Putamen (tissue), 1 donor: ENCODE data around the gene FGF22.
"Not testable (repeated sequence)": the region's sequence is repeated elsewhere in the genome, so short reads cannot be mapped to it uniquely, and the experiment has no call there.

Experiments used
- DNase-seq: peaks from one replicate; pipeline ENCODE4 v3.0.0-alpha.2; 2016; ENCODE audit warnings: low spot score

Gene FGF22

DNA sequence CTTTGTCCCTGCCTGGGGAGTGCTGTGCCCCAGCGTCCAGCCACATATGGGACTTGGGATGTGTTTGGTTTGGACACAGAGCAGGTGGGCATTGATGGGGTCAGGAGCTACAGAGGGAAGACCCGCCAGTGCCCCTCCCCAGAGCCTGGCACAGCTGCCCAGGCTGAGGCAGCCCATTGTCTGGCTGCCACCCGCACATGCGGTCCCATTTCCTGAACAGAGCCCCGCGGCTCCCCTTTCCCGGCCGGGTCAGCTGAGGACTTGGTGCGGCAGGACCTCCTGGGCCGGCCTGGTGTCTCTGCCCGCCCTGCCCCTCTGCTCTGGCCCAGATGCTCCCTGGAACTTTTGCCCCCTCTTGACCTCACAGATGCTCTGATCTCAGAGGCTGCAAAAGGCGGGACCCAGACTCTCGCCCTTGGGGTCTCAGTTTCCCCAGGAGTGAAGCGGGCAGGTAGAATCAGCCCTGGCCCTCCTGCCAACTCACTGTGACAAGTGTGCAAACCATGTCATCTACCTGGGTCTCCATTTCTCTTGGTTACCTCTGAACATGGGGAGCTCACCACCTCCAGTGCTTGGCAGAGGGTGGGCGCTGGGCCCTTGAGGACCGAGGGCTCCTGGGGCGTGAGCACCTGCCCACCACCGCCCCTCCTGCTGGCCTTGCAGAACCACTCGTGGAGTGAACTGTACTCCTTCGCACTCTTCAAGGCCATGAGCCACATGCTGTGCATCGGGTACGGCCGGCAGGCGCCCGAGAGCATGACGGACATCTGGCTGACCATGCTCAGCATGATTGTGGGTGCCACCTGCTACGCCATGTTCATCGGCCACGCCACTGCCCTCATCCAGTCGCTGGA is 32.2 kb upstream of the FGF22 start:
- peak; percentile 64 for DNase-seq

DNA sequence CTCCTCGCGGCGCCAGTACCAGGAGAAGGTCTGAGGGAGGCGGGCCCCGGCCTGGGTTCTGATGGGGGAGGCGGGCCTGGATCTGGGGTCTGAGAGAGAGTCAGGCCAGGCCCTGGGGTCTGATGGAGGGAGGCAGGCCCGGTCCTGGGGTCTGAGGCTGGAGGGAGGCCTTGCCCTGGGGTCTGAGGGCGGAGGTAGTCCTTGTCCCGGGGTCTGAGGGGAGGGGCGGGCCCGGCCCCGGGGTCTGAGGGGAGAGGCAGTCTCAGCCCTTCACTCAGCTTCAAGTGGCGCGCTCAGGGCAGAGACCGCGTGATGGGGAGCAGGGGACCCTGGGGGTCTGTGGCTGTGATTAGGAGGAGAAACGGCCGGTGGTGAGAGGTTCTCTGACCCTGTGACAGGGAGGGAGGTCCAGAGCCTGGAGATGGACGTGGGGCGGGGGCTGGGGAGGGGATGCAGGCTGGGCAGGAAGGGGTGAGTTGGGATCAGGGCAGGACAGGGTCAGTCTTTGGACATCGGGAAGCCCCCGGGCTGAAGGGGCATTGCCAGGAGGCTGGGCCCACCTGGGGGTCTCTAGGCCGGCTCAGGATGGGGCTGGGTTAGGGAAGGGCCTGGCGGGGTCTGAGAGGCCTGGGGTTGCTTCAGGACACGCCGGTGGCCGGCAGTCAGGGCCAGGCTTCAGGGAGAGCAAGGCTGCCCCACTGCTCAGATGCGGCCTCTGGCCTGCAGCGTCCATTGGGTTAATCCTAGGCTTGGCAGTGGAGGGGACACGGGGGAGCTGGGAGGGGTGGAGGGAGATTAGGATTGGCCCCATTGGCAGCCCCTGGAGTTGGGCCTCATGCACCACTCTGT is 31.3 kb upstream of the FGF22 start:
- no peak for DNase-seq

DNA sequence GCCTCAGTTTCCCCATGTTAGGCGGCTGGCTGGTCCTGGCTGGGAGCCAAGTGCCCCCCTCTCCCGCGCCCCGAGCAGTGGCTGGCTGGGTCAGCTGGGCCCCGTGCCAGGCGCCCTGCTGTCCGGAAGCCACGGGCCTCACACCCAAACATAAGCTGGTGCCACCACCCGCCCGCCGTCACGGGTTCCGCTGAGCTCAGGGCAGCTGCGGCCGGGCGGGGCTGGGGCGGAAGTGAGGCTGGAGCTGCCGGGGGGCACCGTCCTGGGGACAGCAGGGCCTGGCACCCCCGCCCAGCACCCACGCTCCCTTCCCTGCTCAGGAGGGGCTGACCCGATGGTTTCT is 30.7 kb upstream of the FGF22 start:
- DNase-seq, result peak; percentile 91

DNA sequence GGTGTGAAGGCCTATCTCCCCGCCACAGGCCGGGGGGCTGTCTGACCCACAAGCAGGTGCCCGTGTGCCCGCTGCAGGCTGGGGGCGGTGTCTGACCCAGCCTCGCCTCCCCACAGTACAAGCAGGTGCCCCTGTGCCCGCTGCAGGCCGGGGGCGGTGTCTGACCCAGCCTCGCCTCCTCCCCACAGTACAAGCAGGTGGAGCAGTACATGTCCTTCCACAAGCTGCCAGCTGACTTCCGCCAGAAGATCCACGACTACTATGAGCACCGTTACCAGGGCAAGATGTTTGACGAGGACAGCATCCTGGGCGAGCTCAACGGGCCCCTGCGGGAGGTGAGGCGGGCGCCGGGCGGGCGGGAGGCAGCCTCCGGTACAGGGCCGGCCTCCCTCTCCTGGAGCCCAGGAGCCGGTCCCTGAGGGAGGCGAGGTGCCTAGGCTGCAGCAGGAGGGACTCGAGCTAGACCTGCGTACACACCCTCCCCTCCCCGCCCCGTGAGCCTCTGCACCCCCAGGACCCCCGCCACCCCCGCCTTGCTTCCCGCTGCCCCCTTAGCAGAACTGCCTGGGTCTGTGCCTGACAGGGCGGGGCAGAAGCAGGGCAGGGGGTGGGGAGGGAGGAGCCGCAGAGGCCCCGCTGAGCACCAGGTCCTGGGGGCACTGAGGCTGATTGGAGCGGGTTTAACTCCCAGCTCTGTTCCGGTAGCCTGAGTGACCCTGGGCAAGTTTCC is 29.4 kb upstream of the FGF22 start:
- DNase-seq, result no peak

DNA sequence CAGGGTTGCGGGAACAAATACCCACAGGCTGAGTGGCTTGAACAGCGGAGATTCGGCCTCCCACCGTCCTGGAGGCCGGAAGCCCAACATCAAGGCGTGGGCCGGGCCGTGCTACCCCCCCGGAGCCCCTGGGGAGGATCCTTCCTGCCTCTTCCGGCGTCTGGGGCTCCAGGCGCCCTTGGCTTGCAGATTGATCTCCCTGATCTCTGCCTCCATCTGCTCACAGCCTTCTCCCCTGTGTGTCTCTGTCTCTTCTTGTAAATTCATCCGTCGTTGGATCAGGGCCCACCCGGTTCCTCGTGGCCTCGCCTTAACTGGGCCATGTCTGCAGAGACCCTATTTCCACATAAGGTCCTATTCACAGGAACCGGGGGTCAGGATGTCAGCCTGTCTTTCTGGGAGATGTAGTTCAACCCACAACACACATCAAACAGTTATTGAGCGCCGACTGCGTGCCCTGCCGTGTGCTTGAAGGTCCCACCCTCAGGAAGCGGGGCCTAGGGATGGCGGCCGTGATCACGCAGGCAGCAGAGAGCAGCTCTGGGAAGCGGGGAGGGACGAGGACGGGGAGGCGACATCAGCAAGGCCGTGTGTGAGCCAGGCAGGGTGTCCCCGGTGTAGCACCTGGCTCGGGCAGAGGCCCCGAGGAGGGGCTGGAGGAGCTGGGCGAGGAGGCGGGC is 28.7 kb upstream of the FGF22 start:
- DNase-seq, result no peak

DNA sequence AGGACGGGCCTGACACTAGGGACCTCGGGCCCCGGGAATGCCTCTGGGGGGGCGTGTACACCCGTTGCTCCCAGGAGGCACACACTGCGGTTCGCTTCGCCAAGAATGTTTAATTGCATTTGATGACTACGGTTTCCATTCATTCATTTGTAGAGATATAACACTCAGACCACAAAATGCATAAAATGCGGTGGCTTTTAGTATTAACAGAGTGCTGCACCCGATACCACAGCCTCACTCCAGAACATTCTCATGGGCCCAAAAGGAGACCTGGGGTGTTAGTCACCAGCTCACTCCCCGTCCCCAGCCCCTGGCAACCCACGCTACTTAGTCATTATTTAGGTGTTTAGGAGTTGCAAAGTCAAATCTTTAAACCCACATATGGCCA is 28.2 kb upstream of the FGF22 start:
- no peak for DNase-seq

DNA sequence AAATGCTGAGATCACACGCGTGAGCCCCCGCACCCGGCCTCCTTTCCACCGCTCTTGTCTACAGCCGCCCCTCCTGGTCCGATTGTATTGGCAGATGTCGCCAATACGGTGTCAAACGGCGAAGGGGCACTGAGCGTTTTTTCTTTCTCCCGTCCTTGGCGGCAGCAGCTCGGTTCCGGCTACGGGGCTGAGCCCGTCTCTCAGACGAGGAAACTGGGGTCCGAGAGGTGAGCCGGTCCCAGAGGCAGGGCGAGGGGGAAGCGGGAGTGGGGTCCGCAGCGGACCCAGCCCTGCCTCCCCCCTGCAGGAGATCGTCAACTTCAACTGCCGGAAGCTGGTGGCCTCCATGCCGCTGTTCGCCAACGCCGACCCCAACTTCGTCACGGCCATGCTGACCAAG is 26.7 kb upstream of the FGF22 start:
- DNase-seq, result no peak

DNA sequence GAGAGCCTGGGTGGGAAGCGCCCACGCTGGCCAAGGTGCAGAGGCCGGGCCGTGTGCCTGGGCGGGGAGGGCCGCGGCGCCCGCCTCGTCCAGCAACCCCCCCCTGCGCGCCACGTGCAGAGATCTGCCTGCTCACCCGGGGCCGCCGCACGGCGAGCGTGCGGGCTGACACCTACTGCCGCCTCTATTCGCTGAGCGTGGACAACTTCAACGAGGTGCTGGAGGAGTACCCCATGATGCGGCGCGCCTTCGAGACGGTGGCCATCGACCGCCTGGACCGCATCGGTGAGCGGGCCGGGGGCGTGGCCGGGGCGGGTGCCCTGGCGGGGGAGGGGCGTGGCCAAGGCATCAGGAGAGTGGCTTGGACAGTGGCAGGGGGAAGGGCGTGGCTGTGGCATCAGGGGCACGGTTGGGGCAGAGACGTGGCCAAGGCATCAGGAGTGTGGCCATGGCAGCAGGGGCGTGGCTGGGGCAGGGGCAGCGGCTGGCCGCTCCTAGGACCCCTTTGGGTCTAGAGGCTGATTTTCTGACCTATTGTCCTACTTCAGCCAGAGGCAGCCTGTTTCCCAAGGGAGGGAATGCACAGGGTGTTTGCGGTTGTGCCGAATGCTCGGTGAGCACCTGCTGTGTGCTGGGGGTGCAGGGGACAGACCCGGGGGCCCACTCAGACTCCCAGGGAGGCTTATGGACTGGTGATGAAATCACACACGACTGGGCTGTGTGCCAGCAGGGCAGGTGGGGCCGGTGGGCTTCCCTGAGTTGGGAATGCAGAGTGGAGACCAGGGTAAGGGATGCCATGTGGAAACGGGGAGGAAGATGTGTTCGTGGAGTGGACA is 25.7 kb upstream of the FGF22 start:
- no peak for DNase-seq

DNA sequence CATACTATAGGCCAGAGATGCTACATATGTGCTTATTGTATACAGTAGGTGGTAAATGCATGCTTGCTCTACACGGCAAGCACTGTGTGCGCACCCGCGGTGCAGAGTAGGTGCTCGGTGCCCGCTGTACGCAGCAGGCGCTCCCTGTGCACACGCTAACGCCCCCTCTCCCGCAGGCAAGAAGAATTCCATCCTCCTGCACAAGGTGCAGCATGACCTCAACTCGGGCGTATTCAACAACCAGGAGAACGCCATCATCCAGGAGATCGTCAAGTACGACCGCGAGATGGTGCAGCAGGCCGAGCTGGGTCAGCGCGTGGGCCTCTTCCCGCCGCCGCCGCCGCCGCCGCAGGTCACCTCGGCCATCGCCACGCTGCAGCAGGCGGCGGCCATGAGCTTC is 24.1 kb upstream of the FGF22 start:
- DNase-seq, result peak; percentile 66

DNA sequence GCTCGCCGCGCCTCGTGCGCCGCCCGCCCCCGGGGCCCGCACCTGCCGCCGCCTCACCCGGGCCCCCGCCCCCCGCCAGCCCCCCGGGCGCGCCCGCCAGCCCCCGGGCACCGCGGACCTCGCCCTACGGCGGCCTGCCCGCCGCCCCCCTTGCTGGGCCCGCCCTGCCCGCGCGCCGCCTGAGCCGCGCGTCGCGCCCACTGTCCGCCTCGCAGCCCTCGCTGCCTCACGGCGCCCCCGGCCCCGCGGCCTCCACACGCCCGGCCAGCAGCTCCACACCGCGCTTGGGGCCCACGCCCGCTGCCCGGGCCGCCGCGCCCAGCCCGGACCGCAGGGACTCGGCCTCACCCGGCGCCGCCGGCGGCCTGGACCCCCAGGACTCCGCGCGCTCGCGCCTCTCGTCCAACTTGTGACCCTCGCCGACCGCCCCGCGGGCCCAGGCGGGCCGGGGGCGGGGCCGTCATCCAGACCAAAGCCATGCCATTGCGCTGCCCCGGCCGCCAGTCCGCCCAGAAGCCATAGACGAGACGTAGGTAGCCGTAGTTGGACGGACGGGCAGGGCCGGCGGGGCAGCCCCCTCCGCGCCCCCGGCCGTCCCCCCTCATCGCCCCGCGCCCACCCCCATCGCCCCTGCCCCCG is 23.5 kb upstream of the FGF22 start:
- no peak for DNase-seq

DNA sequence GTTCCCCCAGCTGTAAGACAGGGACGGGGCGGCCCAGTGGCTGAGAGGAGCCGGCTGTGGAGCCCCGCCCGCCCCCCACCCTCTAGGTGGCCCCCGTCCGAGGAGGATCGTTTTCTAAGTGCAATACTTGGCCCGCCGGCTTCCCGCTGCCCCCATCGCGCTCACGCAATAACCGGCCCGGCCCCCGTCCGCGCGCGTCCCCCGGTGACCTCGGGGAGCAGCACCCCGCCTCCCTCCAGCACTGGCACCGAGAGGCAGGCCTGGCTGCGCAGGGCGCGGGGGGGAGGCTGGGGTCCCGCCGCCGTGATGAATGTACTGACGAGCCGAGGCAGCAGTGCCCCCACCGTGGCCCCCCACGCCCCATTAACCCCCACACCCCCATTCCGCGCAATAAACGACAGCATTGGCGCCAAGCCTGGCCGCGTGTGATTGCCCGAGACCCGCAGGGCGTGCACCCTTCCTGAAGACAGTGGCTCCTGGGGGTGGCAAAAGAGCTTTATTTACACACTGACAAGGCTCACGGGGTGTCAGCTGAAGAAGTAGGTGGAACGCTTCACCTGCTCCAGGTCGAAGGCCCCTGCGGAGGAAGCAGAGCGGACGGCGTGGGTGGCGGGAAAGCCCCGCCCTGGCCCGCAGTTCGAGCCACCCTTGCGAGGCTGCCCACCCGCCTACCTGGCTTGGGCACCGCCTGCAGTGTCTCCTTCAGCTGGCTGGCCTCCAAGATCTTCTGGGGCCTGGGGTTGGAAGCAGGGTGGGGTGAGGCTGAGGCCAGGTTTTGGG is 22.7 kb upstream of the FGF22 start:
- DNase-seq, result no peak

DNA sequence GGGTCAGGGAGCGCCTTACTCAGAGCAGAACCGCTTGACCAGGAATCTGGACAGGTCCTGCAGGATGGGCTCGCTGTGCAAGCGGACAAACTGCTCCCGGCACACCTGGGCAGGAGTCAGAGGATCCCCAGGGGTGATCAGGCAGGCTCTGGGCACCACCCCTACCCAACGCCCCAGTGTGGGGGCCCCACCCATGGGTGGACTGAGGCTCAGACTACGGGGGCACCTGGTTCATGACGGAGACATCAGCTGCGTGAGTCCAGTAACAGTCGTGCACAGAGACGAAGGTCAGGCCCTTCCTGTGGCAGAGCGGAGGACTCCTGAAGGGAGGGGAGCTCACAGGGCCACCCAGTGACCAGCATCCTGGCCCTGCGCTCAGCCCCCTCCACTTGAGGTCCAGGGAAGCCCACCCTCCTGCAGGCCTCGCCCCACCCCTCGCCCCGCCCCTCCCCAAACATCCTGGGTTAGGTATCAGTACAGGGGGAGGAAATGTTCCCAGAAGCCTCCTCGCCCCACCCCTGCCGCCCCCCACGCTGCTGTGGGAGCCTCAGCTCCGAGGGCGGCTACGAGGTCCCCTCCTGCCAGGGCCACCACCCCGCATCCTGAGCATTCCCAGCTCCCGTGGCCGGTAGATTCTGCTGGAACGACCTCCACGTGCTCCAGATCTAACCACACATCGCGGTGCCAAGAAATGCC is 22.0 kb upstream of the FGF22 start:
- DNase-seq, result no peak

DNA sequence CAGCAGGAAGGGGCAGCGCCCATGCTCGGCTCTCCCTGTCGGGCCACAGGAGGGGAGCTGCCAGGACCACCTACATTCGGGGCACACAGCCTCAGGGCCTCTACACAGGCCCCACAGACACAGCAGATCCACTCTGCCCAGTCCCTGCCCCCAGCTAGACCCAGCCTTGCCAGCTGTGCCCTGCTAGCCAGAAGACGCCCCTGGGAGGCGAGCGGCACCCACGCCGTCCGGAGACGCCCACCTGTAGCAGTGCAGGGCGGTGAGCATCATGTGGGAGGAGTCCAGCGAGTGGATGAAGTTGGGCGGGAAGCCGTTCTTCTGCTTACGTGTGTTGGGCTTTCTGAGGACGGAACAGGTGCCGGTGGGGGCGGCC is 21.4 kb upstream of the FGF22 start:
- DNase-seq, result no peak

DNA sequence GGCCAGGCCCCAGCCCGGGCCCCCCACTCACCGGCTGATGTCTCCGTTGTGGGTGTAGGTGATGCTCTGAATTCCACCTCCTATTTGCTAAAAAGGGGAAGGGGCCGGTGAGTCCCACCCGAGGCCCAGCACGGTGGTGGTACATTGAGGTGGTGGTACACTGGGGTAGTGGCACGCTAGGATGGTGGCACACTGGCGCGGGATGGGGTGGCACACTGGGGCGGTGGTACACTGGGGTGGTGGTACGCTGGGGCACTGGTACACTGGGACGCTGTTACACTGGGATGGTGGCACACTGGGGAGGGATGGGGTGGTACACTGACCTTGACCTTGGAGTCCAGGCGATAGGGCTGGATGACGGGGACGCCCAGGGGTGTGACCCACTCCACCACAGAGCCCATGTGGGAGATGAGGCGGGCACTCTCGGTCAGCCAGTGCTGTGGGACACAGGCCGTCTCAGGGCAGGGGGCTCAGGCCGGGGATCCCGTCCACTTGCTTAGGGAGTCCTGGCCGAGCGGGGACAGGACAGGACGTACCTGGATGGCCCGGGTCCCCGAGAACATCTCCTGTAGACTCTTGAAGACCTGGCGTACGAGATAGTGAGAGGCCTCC is 20.9 kb upstream of the FGF22 start:
- DNase-seq, result no peak

DNA sequence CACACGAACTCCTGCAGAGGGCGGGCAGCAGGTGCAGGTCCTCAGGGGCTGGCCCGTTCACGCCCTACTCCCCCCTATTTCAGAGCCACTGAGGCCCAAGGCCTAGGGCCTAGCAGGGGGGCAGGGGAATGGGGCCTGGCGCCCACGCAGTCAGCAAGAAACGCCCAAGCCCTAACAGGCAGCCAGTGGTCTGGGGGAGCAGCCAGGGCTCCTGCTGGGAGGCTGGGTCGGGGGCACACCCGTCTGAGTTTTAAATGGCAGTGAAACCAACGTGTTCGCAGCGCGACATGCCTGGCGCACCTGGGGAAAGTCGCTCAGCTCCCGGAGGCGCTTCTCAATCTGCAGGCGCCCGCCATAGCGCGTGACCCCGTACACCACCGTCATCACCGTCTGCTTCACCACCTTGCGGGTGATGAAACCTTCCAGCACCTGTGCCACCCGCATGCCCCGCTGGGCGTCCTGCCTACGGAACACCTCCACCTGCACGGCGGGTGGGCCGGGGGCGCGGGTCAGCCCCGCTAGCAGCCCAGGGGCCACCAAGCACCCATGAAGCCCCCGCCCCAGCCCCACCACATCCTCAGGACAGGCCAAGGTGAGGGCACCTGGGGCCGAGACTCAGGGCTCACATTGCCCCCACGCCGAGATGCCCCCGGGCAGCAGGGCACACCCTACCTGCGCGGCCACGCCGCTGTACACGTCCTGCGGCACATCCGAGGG is 20.2 kb upstream of the FGF22 start:
- DNase-seq, result no peak

DNA sequence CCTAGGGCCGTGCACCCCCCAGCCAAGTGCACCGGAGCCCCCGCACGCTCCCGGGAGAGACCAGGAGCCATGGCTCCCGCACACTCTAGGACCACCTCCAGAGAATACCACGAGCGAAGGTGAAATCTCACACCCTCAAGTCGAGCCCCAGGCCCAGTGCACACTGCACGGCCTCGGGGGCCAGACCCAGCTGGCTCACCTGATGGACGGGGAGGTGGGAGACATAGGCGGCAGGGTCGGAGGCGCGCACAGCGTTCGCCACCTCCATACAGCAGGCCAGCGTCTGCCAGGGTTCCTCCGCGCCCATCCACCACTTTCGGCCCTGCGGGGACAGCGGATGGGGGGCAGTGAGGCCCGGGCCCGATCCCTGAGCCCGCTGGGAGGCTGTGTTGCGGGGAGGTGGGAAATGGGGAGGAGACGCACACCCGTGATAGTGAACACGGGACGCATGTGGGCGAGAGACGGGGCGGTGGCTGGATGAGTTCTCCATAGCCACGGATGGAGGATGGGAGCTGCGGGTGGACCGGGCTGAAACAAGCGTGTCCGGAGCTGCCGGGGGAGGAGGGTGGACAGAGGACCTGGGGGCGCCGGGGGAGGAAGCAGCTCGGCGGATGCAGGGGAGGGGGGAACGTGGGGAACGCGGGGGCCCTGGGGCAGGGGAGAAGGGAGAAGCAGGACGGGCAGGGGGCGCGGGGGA is 19.4 kb upstream of the FGF22 start:
- no peak for DNase-seq

DNA sequence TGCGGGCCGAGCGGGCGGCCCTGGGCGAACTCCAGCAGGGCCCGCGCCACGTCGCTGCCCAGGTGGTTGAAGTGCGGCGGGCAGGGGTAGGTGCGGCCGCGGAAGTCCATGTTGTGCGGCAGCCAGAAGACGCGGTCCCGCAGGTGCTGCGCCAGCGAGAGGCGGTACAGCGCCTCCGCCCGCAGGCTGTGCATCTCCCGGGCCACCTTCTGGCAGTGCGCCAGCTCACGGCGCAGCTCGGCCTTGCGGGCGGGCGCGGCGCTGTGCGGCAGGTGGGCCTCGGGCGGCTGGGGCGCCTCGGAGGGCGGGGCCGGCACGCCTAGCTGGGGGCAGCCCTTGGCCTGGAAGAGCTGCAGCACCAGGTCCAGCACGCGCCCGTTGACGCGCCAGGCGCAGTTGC is 18.5 kb upstream of the FGF22 start:
- DNase-seq, result not testable (repeated sequence)

DNA sequence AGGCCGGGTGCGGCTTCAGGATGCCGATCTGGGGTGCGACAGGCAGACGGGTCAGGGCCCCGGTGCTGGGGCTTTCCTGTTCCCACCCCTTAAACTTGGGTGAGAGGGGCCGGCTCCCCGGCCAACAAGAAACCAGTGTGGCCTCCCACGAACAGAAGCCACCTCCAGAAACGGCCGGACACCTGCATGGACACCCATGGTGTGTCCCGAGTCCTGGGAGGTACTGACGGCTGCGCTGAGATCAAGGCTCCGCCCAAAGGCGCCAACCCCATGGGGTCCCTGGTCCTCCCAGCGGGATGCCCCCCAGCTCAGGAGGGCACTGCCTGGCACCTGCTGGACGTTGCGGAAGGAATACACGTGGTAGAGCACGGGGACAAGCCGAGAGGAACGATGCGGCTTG is 17.9 kb upstream of the FGF22 start:
- DNase-seq, result no peak
